Transverse colon (tissue), 4 donors: ENCODE measurements around the gene PLEKHG1. TPM values are rescaled to one million over a fixed set of nuclear protein-coding genes. Genes with fewer than 3 reads are reported as not detected.

Experiments used
- DNase-seq: peaks from one replicate; pipeline ENCODE4 v3.0.0-alpha.2; 2019
- H3K27ac ChIP-seq, 4 donors: fragments of 200-600 bp; sonication (generic); 2 replicates each; pipeline ENCODE4 v1.5.1; 2016 to 2018; ENCODE audit warnings: inconsistent platforms in 4 of 4
- H3K27me3 ChIP-seq: fragments of 200-600 bp; sonication (generic); 2 replicates; pipeline ENCODE4 v1.5.1; 2017; ENCODE audit warnings: inconsistent platforms
- H3K36me3 ChIP-seq, 4 donors: fragments of 200-600 bp; sonication (generic); 2 replicates each; pipeline ENCODE4 v1.5.1; 2017 to 2019; ENCODE audit warnings: inconsistent platforms in 4 of 4
- H3K4me1 ChIP-seq, 4 donors: fragments of 200-600 bp; sonication (generic); 2 replicates each; pipeline ENCODE4 v1.5.1; 2017 to 2020; ENCODE audit warnings: inconsistent platforms in 4 of 4
- H3K4me3 ChIP-seq, 4 donors: fragments of 200-600 bp; sonication (generic); 1 replicate in 1 of 4; 2 replicates in 3 of 4; pipeline versions ENCODE4 v1.5.1 to v1.6.1; 2017 to 2019; ENCODE audit warnings: inconsistent platforms in 4 of 4
- H3K9me3 ChIP-seq, 2 donors: fragments of 200-600 bp; sonication (generic); 2 replicates each; pipeline ENCODE4 v1.5.1; 2017 to 2019; ENCODE audit warnings: inconsistent platforms in 2 of 2
- EP300 ChIP-seq: sonication (generic); formaldehyde crosslinking; IDR thresholded peaks from one replicate; pipeline ENCODE4 v1.6.1; 2017; ENCODE audit warnings: antibody characterized with exemption, low read depth
- POLR2A ChIP-seq: fragments of 450-650 bp; IDR thresholded peaks from one replicate; pipeline ENCODE4 v1.6.1; 2016; ENCODE audit warnings: antibody characterized with exemption, mild to moderate bottlenecking, moderate library complexity
- POLR2AphosphoS5 ChIP-seq, 3 donors: sonication (generic); formaldehyde crosslinking; IDR thresholded peaks; one replicate each; pipeline ENCODE4 v1.6.1; 2016; ENCODE audit warnings: antibody characterized with exemption in 3 of 3
- WGBS, 2 donors: methylation state at CpG; one replicate each; pipeline ENCODE4 v1.1.5; 2018; ENCODE audit warnings: low coverage in 1 of 2; 5-methylcytosine and 5-hydroxymethylcytosine counted together
- in situ Hi-C, 4 donors: fragments of 200-750 bp; cut with MboI; loops; one replicate each; pipeline versions ENCODE4 v1.15.0 to v1.15.1; 2017; ENCODE audit warnings: low sequenced_read_pairs in 3 of 4, low pct_ligation_motif_present in 1 of 4, low pct_unique_long_range_greater_than_20kb in 1 of 4
- intact Hi-C: fragments of 100-400 bp; cut with DNase I; formaldehyde crosslinking; loops from one replicate; pipeline ENCODE4 v1.15.1; 2023; ENCODE audit warnings: low total_unique reads
- total RNA-seq, 4 donors: library from RNA; depleted of rRNA; stranded (reverse); fragments of >200 nt; gene quantifications; one replicate each; pipeline ENCODE4 v1.1.0, GENCODE V29; 2016
- TF ChIP-seq, protein P1 (sequence below), 5 experiments: fragments of 200-600 bp in 3 of 5; fragments of 450-650 bp in 2 of 5; sonication (generic) in 3 of 5; IDR thresholded peaks; 1 replicate in 2 of 5; 2 replicates in 3 of 5; pipeline ENCODE4 v1.5.1; 2016 to 2017; ENCODE audit warnings: antibody characterized with exemption in 5 of 5, inconsistent platforms in 3 of 5, mild to moderate bottlenecking in 2 of 5, moderate library complexity in 1 of 5

Gene PLEKHG1
- total RNA-seq, 4 donors from 2014 or later = 35.4 to 93.9 (median 58.3) TPM

- in situ Hi-C loops = no loop called here
- Histone ChIP-seq H3K36me3 (no peaks in the 10 kb centered on the region), H3K4me3 (no peak overlapping the region), H3K27me3 (no peaks in the 10 kb centered on the region), H3K27ac (no peak overlapping the region), H3K4me1 (peaks cover 0 to 13% (median 6%) of the 10 kb centered on the region in 4 donors), H3K9me3 (no peaks in the 10 kb centered on the region)
- no peak for DNase-seq
- WGBS, 2 donors = 75 to 76% methylated on average over 7 to 12 of the region's 12 CpGs
- intact Hi-C loops = no loop called here
- no peak for TF ChIP-seq POLR2AphosphoS5 (IDR thresholded peaks at IDR 0.05)
- no peak for TF ChIP-seq EP300
- TF ChIP-seq, protein P1, sequence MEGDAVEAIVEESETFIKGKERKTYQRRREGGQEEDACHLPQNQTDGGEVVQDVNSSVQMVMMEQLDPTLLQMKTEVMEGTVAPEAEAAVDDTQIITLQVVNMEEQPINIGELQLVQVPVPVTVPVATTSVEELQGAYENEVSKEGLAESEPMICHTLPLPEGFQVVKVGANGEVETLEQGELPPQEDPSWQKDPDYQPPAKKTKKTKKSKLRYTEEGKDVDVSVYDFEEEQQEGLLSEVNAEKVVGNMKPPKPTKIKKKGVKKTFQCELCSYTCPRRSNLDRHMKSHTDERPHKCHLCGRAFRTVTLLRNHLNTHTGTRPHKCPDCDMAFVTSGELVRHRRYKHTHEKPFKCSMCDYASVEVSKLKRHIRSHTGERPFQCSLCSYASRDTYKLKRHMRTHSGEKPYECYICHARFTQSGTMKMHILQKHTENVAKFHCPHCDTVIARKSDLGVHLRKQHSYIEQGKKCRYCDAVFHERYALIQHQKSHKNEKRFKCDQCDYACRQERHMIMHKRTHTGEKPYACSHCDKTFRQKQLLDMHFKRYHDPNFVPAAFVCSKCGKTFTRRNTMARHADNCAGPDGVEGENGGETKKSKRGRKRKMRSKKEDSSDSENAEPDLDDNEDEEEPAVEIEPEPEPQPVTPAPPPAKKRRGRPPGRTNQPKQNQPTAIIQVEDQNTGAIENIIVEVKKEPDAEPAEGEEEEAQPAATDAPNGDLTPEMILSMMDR (IDR thresholded peaks at IDR 0.05) = no peak
- TF ChIP-seq POLR2A = no peak
Measured at GRCh38 chr6:150586850-150587359, 12.8 kb upstream of the PLEKHG1 start.

DNA sequence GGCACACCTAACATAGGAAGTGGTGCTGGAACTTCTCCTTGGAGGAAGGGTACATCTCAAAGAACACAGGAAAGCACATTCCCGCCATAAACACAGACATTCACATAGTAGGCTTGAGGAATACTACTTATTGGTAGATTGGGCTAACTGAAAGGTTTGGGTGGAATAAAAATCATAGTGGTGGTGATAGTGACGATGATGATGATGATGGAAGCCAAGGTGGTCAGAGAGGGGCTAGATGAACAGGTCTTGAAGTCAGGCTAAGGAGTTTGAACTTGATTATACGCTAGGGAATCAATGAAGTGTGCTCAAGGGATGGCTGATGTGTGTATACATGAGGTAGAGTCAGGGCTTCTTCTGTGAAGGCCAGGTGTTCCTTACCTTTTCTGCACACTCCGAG is 12.0 kb upstream of the PLEKHG1 start:
- TF ChIP-seq EP300 = no peak
- TF ChIP-seq POLR2A = no peak
- TF ChIP-seq POLR2AphosphoS5 (IDR thresholded peaks at IDR 0.05) = no peak
- TF ChIP-seq, protein P1 (IDR thresholded peaks at IDR 0.05) = no peak
- intact Hi-C loops (no loop called here), in situ Hi-C loops (no loop called here)
- Histone ChIP-seq H3K27ac (no peak overlapping the region), H3K27me3 (no peaks in the 10 kb centered on the region), H3K36me3 (no peaks in the 10 kb centered on the region), H3K4me3 (no peak overlapping the region), H3K4me1 (peaks cover 0 to 17% (median 7%) of the 10 kb centered on the region in 4 donors), H3K9me3 (no peaks in the 10 kb centered on the region)
- WGBS, 2 donors = 37 to 51% methylated on average over 3 to 4 of the region's 4 CpGs
- DNase-seq = no peak

GRCh38 chr6:150588888-150589499 is 10.7 kb upstream of the PLEKHG1 start:
- no peak overlapping the region for H3K27ac ChIP-seq
- intact Hi-C loops = no loop called here

GRCh38 chr6:150589852-150590251 is 9.8 kb upstream of the PLEKHG1 start:
- Histone ChIP-seq H3K36me3 (no peaks in the 10 kb centered on the region), H3K27me3 (no peaks in the 10 kb centered on the region), H3K9me3 (no peaks in the 10 kb centered on the region), H3K4me3 (no peak overlapping the region), H3K4me1 (peaks cover 0 to 21% (median 10%) of the 10 kb centered on the region in 4 donors), H3K27ac (peak overlapping the region in 1 of 4 donors; percentile 32)
- DNase-seq = no peak
- intact Hi-C loops (loop anchor here (5.0 kb wide), 1 partner anchor 168 kb away; no protein-coding TSS in a partner anchor), in situ Hi-C loops (no loop called here)
- no peak for TF ChIP-seq POLR2A
- TF ChIP-seq EP300 = no peak
- TF ChIP-seq, protein P1 (IDR thresholded peaks at IDR 0.05) = no peak
- no peak for TF ChIP-seq POLR2AphosphoS5 (IDR thresholded peaks at IDR 0.05)

More at GRCh38 chr6:150588888-150589499, 10.7 kb upstream of the PLEKHG1 start:
- Histone ChIP-seq H3K4me1 (peaks cover 0 to 27% (median 13%) of the 10 kb centered on the region in 4 donors), H3K9me3 (no peaks in the 10 kb centered on the region), H3K27me3 (no peaks in the 10 kb centered on the region), H3K36me3 (no peaks in the 10 kb centered on the region), H3K4me3 (no peak overlapping the region)
- in situ Hi-C loops = no loop called here
- DNase-seq = no peak
- 75 to 76% methylated on average over 4 to 9 of the region's 9 CpGs for WGBS, 2 donors
- TF ChIP-seq POLR2AphosphoS5 (IDR thresholded peaks at IDR 0.05) (no peak), POLR2A (no peak), EP300 (no peak)
- TF ChIP-seq, protein P1 (IDR thresholded peaks at IDR 0.05) = no peak
